NT2/D1 (cell line): Measurements from ENCODE around the gene FBXO17.

Source experiments
- SUZ12 ChIP-seq: IDR thresholded peaks from 2 replicates; pipeline ENCODE4 v1.6.1; 2011; ENCODE audit not compliant: insufficient read length, insufficient read depth; ENCODE audit errors: extremely low read depth
- YY1 ChIP-seq: IDR thresholded peaks from 2 replicates; pipeline ENCODE4 v1.6.1; 2011; ENCODE audit not compliant: insufficient read length, insufficient read depth
- ZNF274 ChIP-seq: IDR thresholded peaks from 2 replicates; pipeline ENCODE4 v1.6.1; 2011; ENCODE audit warnings: mild to moderate bottlenecking, low read depth, low read length

GRCh38 chr19:38915329-38916321 is 59.9 kb downstream of the FBXO17 start:
- TF ChIP-seq ZNF274 (no peak), YY1 (no peak), SUZ12 (no peak)
